Liver (tissue), 9 donors: ENCODE data around the gene TNS1. TPM values are rescaled to one million over a fixed set of nuclear protein-coding genes. Genes with fewer than 3 reads are reported as not detected.

ENCODE experiments used
- DNase-seq: peaks from one replicate; pipeline ENCODE4 v3.0.0-alpha.2; 2017; ENCODE audit warnings: low spot score
- H3K27ac ChIP-seq, 2 donors: one replicate each; pipeline ENCODE4 v1.7.0; 2013; ENCODE audit warnings: inconsistent platforms in 2 of 2, low read length in 2 of 2, control low read depth in 1 of 2, low read depth in 1 of 2, mild to moderate bottlenecking in 1 of 2
- H3K27me3 ChIP-seq, 4 donors: one replicate each; pipeline versions ENCODE4 v1.6.1 to v1.7.0; 2013; ENCODE audit warnings: low read length in 3 of 4, inconsistent platforms in 1 of 4, mild to moderate bottlenecking in 1 of 4, moderate library complexity in 1 of 4; ENCODE audit not compliant: control insufficient read depth in 4 of 4, insufficient read depth in 4 of 4
- H3K36me3 ChIP-seq, 4 donors: one replicate each; pipeline versions ENCODE4 v1.6.1 to v1.7.0; 2013; ENCODE audit warnings: low read length in 3 of 4, mild to moderate bottlenecking in 3 of 4, low read depth in 1 of 4, moderate library complexity in 1 of 4; ENCODE audit not compliant: control insufficient read depth in 4 of 4, insufficient read depth in 3 of 4
- H3K4me1 ChIP-seq, 4 donors: one replicate each; pipeline versions ENCODE4 v1.6.1 to v1.7.0; 2013; ENCODE audit warnings: low read length in 3 of 4, mild to moderate bottlenecking in 3 of 4, moderate library complexity in 1 of 4; ENCODE audit not compliant: control insufficient read depth in 4 of 4, insufficient read depth in 4 of 4
- H3K4me3 ChIP-seq, 3 donors: one replicate each; pipeline versions ENCODE4 v1.6.1 to v1.7.0; 2013; ENCODE audit warnings: low read length in 3 of 3, control low read depth in 1 of 3, low read depth in 1 of 3, mild to moderate bottlenecking in 1 of 3
- H3K9ac ChIP-seq, 2 donors: one replicate each; pipeline ENCODE4 v1.7.0; 2013; ENCODE audit warnings: low read length in 2 of 2, mild to moderate bottlenecking in 2 of 2, moderate library complexity in 2 of 2, control low read depth in 1 of 2, low read depth in 1 of 2
- H3K9me3 ChIP-seq, 4 donors: one replicate each; pipeline versions ENCODE4 v1.6.1 to v1.7.0; 2013; ENCODE audit warnings: low read length in 3 of 4; ENCODE audit not compliant: control insufficient read depth in 4 of 4
- EGR1 ChIP-seq, 2 donors: IDR thresholded peaks; 2 replicates each; pipeline ENCODE4 v1.6.1; 2016 to 2018; ENCODE audit warnings: antibody characterized with exemption in 2 of 2, low read depth in 2 of 2
- FOXA1 ChIP-seq: IDR thresholded peaks from 2 replicates; pipeline ENCODE4 v1.6.1; 2016; ENCODE audit warnings: antibody characterized with exemption
- FOXA2 ChIP-seq: IDR thresholded peaks from 2 replicates; pipeline ENCODE4 v1.6.1; 2016; ENCODE audit warnings: antibody characterized with exemption
- GABPA ChIP-seq, 2 donors: IDR thresholded peaks in 1 of 2; conservative IDR thresholded peaks in 1 of 2; 2 replicates each; pipeline ENCODE4 v1.6.1; 2016; ENCODE audit warnings: antibody characterized with exemption in 2 of 2, mild to moderate bottlenecking in 1 of 2, moderate library complexity in 1 of 2
- HNF4A ChIP-seq, 2 donors: conservative IDR thresholded peaks; 2 replicates each; pipeline ENCODE4 v1.6.1; 2016; ENCODE audit warnings: antibody characterized with exemption in 2 of 2, mild to moderate bottlenecking in 2 of 2
- JUND ChIP-seq, 2 donors: IDR thresholded peaks; 2 replicates each; pipeline ENCODE4 v1.6.1; 2016; ENCODE audit warnings: antibody characterized with exemption in 2 of 2
- MAX ChIP-seq: IDR thresholded peaks from 2 replicates; pipeline ENCODE4 v1.6.1; 2016; ENCODE audit warnings: antibody characterized with exemption
- NR2F2 ChIP-seq: IDR thresholded peaks from 2 replicates; pipeline ENCODE4 v1.6.1; 2016; ENCODE audit warnings: antibody characterized with exemption
- REST ChIP-seq: IDR thresholded peaks from 2 replicates; pipeline ENCODE4 v1.6.1; 2016; ENCODE audit warnings: antibody characterized with exemption, mild to moderate bottlenecking
- RXRA ChIP-seq, 2 donors: IDR thresholded peaks; 2 replicates each; pipeline ENCODE4 v1.6.1; 2017 to 2018; ENCODE audit warnings: antibody characterized with exemption in 2 of 2, mild to moderate bottlenecking in 1 of 2
- SP1 ChIP-seq: IDR thresholded peaks from 2 replicates; pipeline ENCODE4 v1.6.1; 2018; ENCODE audit warnings: antibody characterized with exemption, mild to moderate bottlenecking
- YY1 ChIP-seq: IDR thresholded peaks from 2 replicates; pipeline ENCODE4 v1.6.1; 2016; ENCODE audit warnings: antibody characterized with exemption, mild to moderate bottlenecking
- ZBTB33 ChIP-seq: IDR thresholded peaks from 2 replicates; pipeline ENCODE4 v1.6.1; 2016; ENCODE audit warnings: antibody characterized with exemption
- WGBS: extraction: QIAGEN DNeasy Blood & Tissue Kit; methylation state at CpG from one replicate; pipeline ENCODE4 v1.1.7; 2013; 5-methylcytosine and 5-hydroxymethylcytosine counted together
- polyA plus RNA-seq, 2 donors: library from polyadenylated mRNA; stranded (reverse) in 1 of 2; unstranded in 1 of 2; fragments of 200-250 nt in 1 of 2; fragments of >200 nt in 1 of 2; fragmentation: Nextera tagmentation in 1 of 2; extraction: Ambion mirVana in 1 of 2; gene quantifications; one replicate each; pipeline versions ENCODE4 v1.2.1 to v1.2.3, GENCODE V29; 2013 to 2015
- total RNA-seq, 2 donors: library from RNA; depleted of rRNA; stranded (reverse); fragments of >200 nt; gene quantifications; one replicate each; pipeline ENCODE4 v1.2.3, GENCODE V29; 2014
- donor health status: healthy.
- donor health status: healthy.
- donor health status: healthy.
- donor health status: healthy.
- donor health status: healthy.

Gene TNS1
- total and polyA plus RNA-seq, 4 donors: 16.3 to 128 (median 57.3) TPM

- peak overlapping the region; percentile 53 to 55 for H3K27ac ChIP-seq
- no peak overlapping the region for H3K9ac ChIP-seq
- H3K9me3 ChIP-seq: no peaks in the 10 kb centered on the region
- H3K36me3 ChIP-seq: peaks cover 0 to 9% (median 5%) of the 10 kb centered on the region in 4 donors
- H3K4me1 ChIP-seq: no peaks in the 10 kb centered on the region
- TF ChIP-seq RXRA (IDR thresholded peaks at IDR 0.05) (peak in 1 of 2 donors; percentile 48), GABPA (IDR thresholded peaks at IDR 0.05 in 1 of 2, conservative IDR thresholded peaks at IDR 0.05 in 1 of 2) (no peak), HNF4A (conservative IDR thresholded peaks at IDR 0.05) (peak in 1 of 2 donors; percentile 23)
- peak; percentile 38 for DNase-seq
- WGBS: 43% methylated on average over 8 of the region's 8 CpGs
- no peaks in the 10 kb centered on the region for H3K27me3 ChIP-seq
- H3K4me3 ChIP-seq: no peak overlapping the region
Measured at GRCh38 chr2:217797661-217798069, 205.1 kb downstream of the TNS1 start.

- H3K27me3 ChIP-seq: no peaks in the 10 kb centered on the region
- TF ChIP-seq FOXA1 (no peak), NR2F2 (no peak), YY1 (no peak), REST (no peak), JUND (IDR thresholded peaks at IDR 0.05) (no peak), FOXA2 (no peak), MAX (no peak), SP1 (no peak), GABPA (IDR thresholded peaks at IDR 0.05 in 1 of 2, conservative IDR thresholded peaks at IDR 0.05 in 1 of 2) (no peak), EGR1 (IDR thresholded peaks at IDR 0.05; ENCODE audit: low read depth in 2 of 2) (no peak), ZBTB33 (no peak), HNF4A (conservative IDR thresholded peaks at IDR 0.05) (no peak)
- H3K36me3 ChIP-seq: peaks cover 0 to 5% (median 3%) of the 10 kb centered on the region in 4 donors
- H3K9ac ChIP-seq: no peak overlapping the region
- H3K4me1 ChIP-seq: no peaks in the 10 kb centered on the region
- WGBS: 52% methylated on average over 3 of the region's 3 CpGs
- no peaks in the 10 kb centered on the region for H3K9me3 ChIP-seq
- no peak overlapping the region for H3K4me3 ChIP-seq
- DNase-seq: peak; percentile 31
- peak overlapping the region; percentile 53 to 55 for H3K27ac ChIP-seq
Measured at GRCh38 chr2:217797165-217797564, 205.6 kb downstream of the TNS1 start.
